Muscle layer of colon (tissue), 2 donors: ENCODE results near the gene HDAC6.

Experiments used
- H3K27ac ChIP-seq: one replicate; pipeline ENCODE4 v1.7.0; 2013; ENCODE audit warnings: low read depth, mild to moderate bottlenecking, low read length, moderate library complexity
- H3K27me3 ChIP-seq, 2 donors: one replicate each; pipeline ENCODE4 v1.7.0; 2013; ENCODE audit warnings: low read length in 2 of 2, mild to moderate bottlenecking in 2 of 2; ENCODE audit not compliant: insufficient read depth in 2 of 2, control insufficient read depth in 1 of 2
- H3K36me3 ChIP-seq: one replicate; pipeline ENCODE4 v1.7.0; 2013; ENCODE audit warnings: mild to moderate bottlenecking, low read length; ENCODE audit not compliant: insufficient read depth
- H3K4me1 ChIP-seq: one replicate; pipeline ENCODE4 v1.7.0; 2013; ENCODE audit warnings: mild to moderate bottlenecking, low read length; ENCODE audit not compliant: insufficient read depth
- H3K4me3 ChIP-seq, 2 donors: one replicate each; pipeline ENCODE4 v1.7.0; 2013; ENCODE audit warnings: low read length in 2 of 2, low read depth in 1 of 2, mild to moderate bottlenecking in 1 of 2, moderate library complexity in 1 of 2
- H3K9ac ChIP-seq: one replicate; pipeline ENCODE4 v1.7.0; 2013; ENCODE audit warnings: low read length
- H3K9me3 ChIP-seq: one replicate; pipeline ENCODE4 v1.7.0; 2013; ENCODE audit warnings: mild to moderate bottlenecking, low read length
- donor health status: abdominal sarcoma.
- donor health status: Adenocarcinoma of cecum.

Gene HDAC6

GRCh38 chrX:48801280-48802088, at the start of gene HDAC6:
Gene HDAC6, plus strand, starts transcription at chrX:48802067. Its CDS starts 626 bp downstream, at chrX:48802693.
- no peaks in the 10 kb centered on the region for H3K27me3 ChIP-seq
- no peaks in the 10 kb centered on the region for H3K9me3 ChIP-seq
- no peaks in the 10 kb centered on the region for H3K4me1 ChIP-seq
- H3K9ac ChIP-seq = peak within 1 kb of the TSS; percentile 57
- peak within 1 kb of the TSS; percentile 56 to 75 for H3K4me3 ChIP-seq
- H3K36me3 ChIP-seq = peaks cover 7% of the 10 kb centered on the region
- peak within 1 kb of the TSS; percentile 84 for H3K27ac ChIP-seq

DNA sequence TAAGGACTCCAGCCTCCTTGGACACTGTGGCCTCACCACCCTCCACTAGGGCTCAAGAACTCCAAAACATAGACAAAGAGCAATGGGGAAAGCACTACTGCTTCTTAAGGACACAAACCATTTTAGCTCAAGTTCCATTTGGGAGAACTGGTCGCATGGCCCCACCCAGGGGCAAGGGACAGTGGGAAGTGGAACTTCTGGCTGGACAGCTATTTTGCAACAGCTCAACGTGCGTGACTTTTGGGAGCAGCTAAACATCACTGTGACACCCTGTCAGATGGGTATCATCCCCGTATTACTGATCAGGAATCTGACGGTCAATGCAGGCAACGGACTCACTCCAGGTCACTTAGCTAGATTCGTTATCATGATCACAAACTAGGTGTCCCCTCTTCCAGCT, 49.4 kb upstream of the HDAC6 start:
- Histone ChIP-seq H3K27me3 (no peaks in the 10 kb centered on the region), H3K36me3 (no peaks in the 10 kb centered on the region), H3K27ac (no peak overlapping the region), H3K9me3 (no peaks in the 10 kb centered on the region), H3K4me3 (no peak overlapping the region), H3K4me1 (no peaks in the 10 kb centered on the region), H3K9ac (no peak overlapping the region)

DNA sequence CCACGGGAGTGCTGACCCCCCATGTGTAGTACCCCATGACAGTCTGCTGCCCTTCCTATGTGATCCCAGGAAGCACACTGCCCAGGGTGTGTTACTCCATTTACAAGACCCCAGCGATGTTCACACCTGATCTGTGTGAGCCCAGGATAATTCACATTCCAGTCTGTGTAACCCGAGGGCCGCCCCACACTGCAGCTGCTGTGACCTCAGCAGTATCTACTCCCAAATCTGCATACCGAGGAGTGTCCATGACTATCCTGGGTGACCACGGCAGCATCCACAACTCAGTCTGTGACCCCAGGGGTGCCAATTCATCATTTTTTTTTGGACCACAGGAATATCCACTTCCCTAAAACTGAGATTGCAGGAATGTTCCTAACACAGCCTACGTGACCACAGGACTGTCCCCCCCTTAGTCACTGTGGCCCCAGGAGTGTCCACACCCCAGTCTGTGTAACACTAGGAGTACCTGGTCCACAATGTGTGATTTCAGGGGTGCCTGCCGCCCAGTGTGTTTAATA, 48.1 kb upstream of the HDAC6 start:
- Histone ChIP-seq H3K4me3 (no peak overlapping the region), H3K9ac (no peak overlapping the region), H3K36me3 (no peaks in the 10 kb centered on the region), H3K27ac (no peak overlapping the region), H3K4me1 (no peaks in the 10 kb centered on the region), H3K27me3 (no peaks in the 10 kb centered on the region), H3K9me3 (no peaks in the 10 kb centered on the region)

DNA sequence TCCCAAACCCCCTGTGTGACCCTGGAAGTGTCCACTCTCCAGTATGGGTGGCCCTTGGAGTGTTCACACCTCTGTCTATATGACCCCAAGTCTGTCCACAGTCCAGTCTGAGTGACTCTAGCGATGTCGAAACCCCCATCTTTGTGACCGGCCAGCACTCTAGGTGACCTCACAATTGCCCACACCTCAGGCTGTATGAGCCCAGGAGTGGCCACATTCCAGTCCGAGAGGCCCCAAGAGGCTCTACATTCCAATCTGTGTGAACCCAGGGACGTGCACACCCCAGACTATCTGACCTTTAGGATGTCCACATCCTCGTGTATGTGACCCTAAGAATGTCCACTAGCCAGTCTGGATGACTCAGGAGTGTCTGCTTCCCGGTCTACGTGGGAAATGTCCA, 47.6 kb upstream of the HDAC6 start:
- Histone ChIP-seq H3K36me3 (no peaks in the 10 kb centered on the region), H3K27ac (no peak overlapping the region), H3K4me3 (no peak overlapping the region), H3K9me3 (no peaks in the 10 kb centered on the region), H3K27me3 (no peaks in the 10 kb centered on the region), H3K4me1 (no peaks in the 10 kb centered on the region), H3K9ac (no peak overlapping the region)

- Histone ChIP-seq H3K4me3 (no peak within 1 kb of the TSS), H3K9me3 (no peaks in the 10 kb centered on the region), H3K9ac (no peak within 1 kb of the TSS), H3K27ac (no peak within 1 kb of the TSS), H3K27me3 (peaks cover 0 to 15% of the 10 kb centered on the region in 2 donors), H3K4me1 (no peaks in the 10 kb centered on the region), H3K36me3 (no peaks in the 10 kb centered on the region)
Observed at GRCh38 chrX:48761674-48762471, 40.0 kb upstream of the HDAC6 start, which contains the start of gene GLOD5. Gene GLOD5, plus strand, starts transcription at chrX:48761747. Its CDS starts 44 bp downstream, at chrX:48761791.

DNA sequence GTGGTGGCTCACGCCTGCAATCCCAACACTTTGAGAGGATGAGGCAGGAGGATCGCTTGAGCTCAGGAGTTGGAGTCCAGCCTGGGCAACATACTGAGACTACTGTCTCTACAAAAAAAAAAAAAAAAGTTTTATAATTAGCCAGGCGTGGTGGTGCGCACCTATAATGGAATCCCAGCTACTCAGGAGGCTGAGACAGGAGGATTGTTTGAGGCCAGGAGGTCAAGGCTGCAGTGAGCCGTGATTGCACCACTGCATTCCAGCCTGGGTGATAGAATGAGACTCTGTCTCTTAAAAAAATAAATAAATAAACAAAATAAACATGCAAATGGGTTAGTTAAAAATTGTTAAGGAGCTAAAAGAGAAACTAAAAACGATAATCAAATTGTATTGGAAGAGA, 32.6 kb upstream of the HDAC6 start:
- Histone ChIP-seq H3K9ac (no peak overlapping the region), H3K9me3 (no peaks in the 10 kb centered on the region)

GRCh38 chrX:48770296-48770695, 31.6 kb upstream of the HDAC6 start:
- no peak overlapping the region for H3K4me3 ChIP-seq
- H3K36me3 ChIP-seq = no peaks in the 10 kb centered on the region
- no peaks in the 10 kb centered on the region for H3K27me3 ChIP-seq
- H3K27ac ChIP-seq = no peak overlapping the region
- no peaks in the 10 kb centered on the region for H3K9me3 ChIP-seq
- no peaks in the 10 kb centered on the region for H3K4me1 ChIP-seq
- no peak overlapping the region for H3K9ac ChIP-seq

More for the DNA sequence above, 32.6 kb upstream of the HDAC6 start:
- H3K36me3 ChIP-seq = no peaks in the 10 kb centered on the region
- H3K27ac ChIP-seq = no peak overlapping the region
- H3K4me1 ChIP-seq = no peaks in the 10 kb centered on the region
- H3K27me3 ChIP-seq = no peaks in the 10 kb centered on the region
- no peak overlapping the region for H3K4me3 ChIP-seq

DNA sequence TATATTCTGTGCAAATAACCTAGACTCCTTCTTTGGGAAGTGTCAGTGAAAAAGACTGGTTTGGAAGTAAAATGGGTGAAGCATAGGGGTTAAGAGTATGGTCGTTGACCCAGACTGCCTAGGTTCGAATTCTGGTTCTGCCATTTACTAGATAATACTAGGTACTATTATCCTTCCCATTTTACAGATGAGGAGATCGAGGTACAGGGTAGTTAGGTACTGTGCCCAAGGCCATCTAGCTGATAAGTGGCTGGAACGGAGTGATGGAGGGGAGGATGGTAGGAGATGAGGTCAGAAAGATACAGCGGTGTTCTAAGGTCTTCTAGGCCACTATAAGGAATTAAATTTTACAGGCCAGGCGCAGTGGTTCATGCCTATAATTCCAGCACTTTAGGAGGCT, 29.3 kb upstream of the HDAC6 start:
- no peaks in the 10 kb centered on the region for H3K9me3 ChIP-seq
- no peak overlapping the region for H3K27ac ChIP-seq
- H3K27me3 ChIP-seq = no peaks in the 10 kb centered on the region
- H3K4me1 ChIP-seq = no peaks in the 10 kb centered on the region
- H3K4me3 ChIP-seq = no peak overlapping the region
- H3K36me3 ChIP-seq = no peaks in the 10 kb centered on the region
- no peak overlapping the region for H3K9ac ChIP-seq

- Histone ChIP-seq H3K27me3 (no peaks in the 10 kb centered on the region), H3K36me3 (no peaks in the 10 kb centered on the region), H3K9ac (no peak overlapping the region), H3K4me3 (no peak overlapping the region), H3K27ac (no peak overlapping the region), H3K4me1 (no peaks in the 10 kb centered on the region), H3K9me3 (no peaks in the 10 kb centered on the region)
Observed at GRCh38 chrX:48776818-48777439, 24.9 kb upstream of the HDAC6 start.

- no peaks in the 10 kb centered on the region for H3K9me3 ChIP-seq
- H3K4me3 ChIP-seq = no peak overlapping the region
- no peak overlapping the region for H3K9ac ChIP-seq
- H3K4me1 ChIP-seq = no peaks in the 10 kb centered on the region
- H3K36me3 ChIP-seq = no peaks in the 10 kb centered on the region
- H3K27ac ChIP-seq = no peak overlapping the region
- no peaks in the 10 kb centered on the region for H3K27me3 ChIP-seq
Observed at GRCh38 chrX:48779399-48779798, 22.5 kb upstream of the HDAC6 start.

DNA sequence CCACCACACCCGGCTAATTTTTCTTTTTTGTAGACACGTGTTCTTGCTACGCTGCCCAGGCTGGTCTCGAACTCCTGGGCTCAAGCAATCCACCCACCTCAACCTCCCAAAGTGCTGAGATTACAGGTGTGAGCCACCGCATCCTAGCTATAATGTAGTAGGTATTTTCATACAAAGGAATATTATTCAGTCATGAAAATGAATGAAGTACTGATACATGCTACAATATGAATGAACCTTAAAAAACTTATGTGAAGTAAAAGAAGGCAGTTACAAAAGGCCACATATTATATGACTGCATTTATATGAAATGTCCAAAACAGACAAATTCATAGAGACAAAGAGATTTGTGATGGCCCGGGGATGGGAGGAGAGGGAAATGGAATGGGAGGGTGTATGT, 20.2 kb upstream of the HDAC6 start:
- H3K36me3 ChIP-seq = no peaks in the 10 kb centered on the region
- H3K4me1 ChIP-seq = no peaks in the 10 kb centered on the region
- H3K9ac ChIP-seq = no peak overlapping the region
- H3K27me3 ChIP-seq = peaks cover 0 to 6% of the 10 kb centered on the region in 2 donors
- H3K9me3 ChIP-seq = no peaks in the 10 kb centered on the region
- H3K27ac ChIP-seq = no peak overlapping the region
- H3K4me3 ChIP-seq = no peak overlapping the region
